ENCODE results near the gene GJD4. TPM values are rescaled to one million over a fixed set of nuclear protein-coding genes. Genes with fewer than 3 reads are reported as not detected.

The GJD4 gene
- total and polyA plus RNA-seq, 2 experiments from 2014 or later: not detected

DNA sequence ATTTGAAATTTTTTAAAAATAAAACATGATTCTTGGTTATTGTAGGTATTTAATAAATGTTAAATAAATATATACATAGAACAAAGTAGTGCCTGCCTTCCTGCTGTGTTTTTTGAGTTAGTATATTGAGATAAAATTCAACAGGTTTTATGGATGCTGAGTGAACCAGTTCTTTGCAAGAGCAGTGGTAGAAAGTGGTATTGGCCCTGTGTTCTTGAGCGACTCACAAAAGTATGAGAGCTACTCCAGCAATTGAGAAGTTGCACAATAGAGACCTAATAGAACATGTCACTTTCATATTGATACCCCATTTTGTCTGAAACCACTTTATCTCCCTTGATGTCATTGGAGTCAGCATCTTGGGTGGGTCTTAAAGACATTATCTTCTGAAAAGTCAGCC is 32.6 kb upstream of the GJD4 start (continued):
- TF ChIP-seq NANOG (IDR thresholded peaks at IDR 0.05; ENCODE audit: borderline replicate concordance) (no peak), POLR2AphosphoS5 (IDR thresholded peaks at IDR 0.05; ENCODE audit: low read depth) (no peak), EZH2 (IDR thresholded peaks at IDR 0.05; ENCODE audit: low read depth, unreplicated experiment) (no peak), ZNF331 (CRISPR knock-in tag; IDR thresholded peaks at IDR 0.05; ENCODE audit: low read depth) (no peak)
- TF ChIP-seq, protein P1, sequence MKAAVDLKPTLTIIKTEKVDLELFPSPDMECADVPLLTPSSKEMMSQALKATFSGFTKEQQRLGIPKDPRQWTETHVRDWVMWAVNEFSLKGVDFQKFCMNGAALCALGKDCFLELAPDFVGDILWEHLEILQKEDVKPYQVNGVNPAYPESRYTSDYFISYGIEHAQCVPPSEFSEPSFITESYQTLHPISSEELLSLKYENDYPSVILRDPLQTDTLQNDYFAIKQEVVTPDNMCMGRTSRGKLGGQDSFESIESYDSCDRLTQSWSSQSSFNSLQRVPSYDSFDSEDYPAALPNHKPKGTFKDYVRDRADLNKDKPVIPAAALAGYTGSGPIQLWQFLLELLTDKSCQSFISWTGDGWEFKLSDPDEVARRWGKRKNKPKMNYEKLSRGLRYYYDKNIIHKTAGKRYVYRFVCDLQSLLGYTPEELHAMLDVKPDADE (IDR thresholded peaks at IDR 0.05): no peak
- TF ChIP-seq, protein P2, sequence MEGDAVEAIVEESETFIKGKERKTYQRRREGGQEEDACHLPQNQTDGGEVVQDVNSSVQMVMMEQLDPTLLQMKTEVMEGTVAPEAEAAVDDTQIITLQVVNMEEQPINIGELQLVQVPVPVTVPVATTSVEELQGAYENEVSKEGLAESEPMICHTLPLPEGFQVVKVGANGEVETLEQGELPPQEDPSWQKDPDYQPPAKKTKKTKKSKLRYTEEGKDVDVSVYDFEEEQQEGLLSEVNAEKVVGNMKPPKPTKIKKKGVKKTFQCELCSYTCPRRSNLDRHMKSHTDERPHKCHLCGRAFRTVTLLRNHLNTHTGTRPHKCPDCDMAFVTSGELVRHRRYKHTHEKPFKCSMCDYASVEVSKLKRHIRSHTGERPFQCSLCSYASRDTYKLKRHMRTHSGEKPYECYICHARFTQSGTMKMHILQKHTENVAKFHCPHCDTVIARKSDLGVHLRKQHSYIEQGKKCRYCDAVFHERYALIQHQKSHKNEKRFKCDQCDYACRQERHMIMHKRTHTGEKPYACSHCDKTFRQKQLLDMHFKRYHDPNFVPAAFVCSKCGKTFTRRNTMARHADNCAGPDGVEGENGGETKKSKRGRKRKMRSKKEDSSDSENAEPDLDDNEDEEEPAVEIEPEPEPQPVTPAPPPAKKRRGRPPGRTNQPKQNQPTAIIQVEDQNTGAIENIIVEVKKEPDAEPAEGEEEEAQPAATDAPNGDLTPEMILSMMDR (conservative IDR thresholded peaks at IDR 0.05; ENCODE audit: low read depth in 2 of 2): no peak

- Mint-ChIP-seq H3K4me1 (peaks cover 9% of the 10 kb centered on the region), H3K9me3 (no peaks in the 10 kb centered on the region), H3K27ac (0 out of 2 replicates have a peak overlapping the region, but pooled peaks have one; percentile 6), H3K36me3 (ENCODE audit: low read depth) (peaks cover 10% of the 10 kb centered on the region), H3K27me3 (ENCODE audit: insufficient read depth, low read depth, poor library complexity) (peaks cover 1% of the 10 kb centered on the region), H3K4me3 (no peak overlapping the region)
- Histone ChIP-seq H3K27me3 (ENCODE audit: insufficient read depth) (no peaks in the 10 kb centered on the region), H3K9me2 (ENCODE audit: insufficient read depth) (0 out of 2 replicates have a peak, but pooled peaks cover 3% of the 10 kb centered on the region), H3K79me2 (replicated peaks; ENCODE audit: insufficient read depth) (no peaks in the 10 kb centered on the region), H3K4me1 (ENCODE audit: insufficient read depth) (peaks cover 4% of the 10 kb centered on the region; the same call in 1 of the 2 replicates), H4K20me1 (replicated peaks; ENCODE audit: insufficient read depth) (no peaks in the 10 kb centered on the region), H3K36me3 (ENCODE audit: insufficient read depth) (0 out of 2 replicates have a peak, but pooled peaks cover 3% of the 10 kb centered on the region), H2AFZ (no peak overlapping the region), H3K4me2 (no peak overlapping the region), H3F3A (replicated peaks; ENCODE audit: low read depth) (no peaks in the 10 kb centered on the region), H3K27ac (ENCODE audit: low read depth) (no peak overlapping the region), H3K4me3 (no peak overlapping the region)
- ATAC-seq: no peak; the same call in 2 of the 3 replicates
- no peak for DNase-seq (ENCODE audit: low spot score)
- no peak for TF ChIP-seq CREB1 (CRISPR knock-in tag; IDR thresholded peaks at IDR 0.05; ENCODE audit: low read depth)
- no peak for TF ChIP-seq JUNB (IDR thresholded peaks at IDR 0.05; ENCODE audit: unreplicated experiment)
- TF ChIP-seq ZNF331 (CRISPR knock-in tag; IDR thresholded peaks at IDR 0.05; ENCODE audit: low read depth): no peak
- TF ChIP-seq, protein P2 (conservative IDR thresholded peaks at IDR 0.05; ENCODE audit: low read depth in 2 of 2): no peak
- TF ChIP-seq EZH2 (IDR thresholded peaks at IDR 0.05; ENCODE audit: low read depth, unreplicated experiment): no peak
- no peak for TF ChIP-seq POLR2AphosphoS5 (IDR thresholded peaks at IDR 0.05; ENCODE audit: low read depth)
- TF ChIP-seq ZNF462 (CRISPR knock-in tag; IDR thresholded peaks at IDR 0.05): no peak
- TF ChIP-seq, protein P1 (IDR thresholded peaks at IDR 0.05): no peak
- no peak for TF ChIP-seq STAT1 (IDR thresholded peaks at IDR 0.05; ENCODE audit: unreplicated experiment)
Measured at GRCh38 chr10:35573796-35574195, 31.3 kb upstream of the GJD4 start.
